SK-N-SH treated with all-trans-retinoic acid at 6 μM for 48 hours (cell line): ENCODE results near the gene CUEDC2.

ENCODE experiments used
- ATAC-seq: fragments of 200-7000 bp; cut with Tn5 transposase; 3 replicates; pipeline ENCODE4 v1.9.1; 2020; ENCODE audit warnings: mild to moderate bottlenecking, moderate library complexity
- ARNTL ChIP-seq: fragments of 450-650 bp; formaldehyde crosslinking; IDR thresholded peaks from 2 replicates; pipeline ENCODE4 v1.5.0; 2020; ENCODE audit warnings: low read depth, mild to moderate bottlenecking, moderate library complexity, borderline replicate concordance
- BACH2 ChIP-seq: fragments of 250-450 bp; sonication (Bioruptor Pico); IDR thresholded peaks from 2 replicates; pipeline ENCODE4 v1.9.0; 2021; ENCODE audit warnings: mild to moderate bottlenecking, borderline replicate concordance
- CSDC2 ChIP-seq: fragments of 250-450 bp; sonication (Bioruptor Pico); IDR thresholded peaks from 2 replicates; pipeline ENCODE4 v1.5.0; 2020; ENCODE audit warnings: mild to moderate bottlenecking, moderate library complexity
- GLIS3 ChIP-seq: fragments of 250-450 bp; sonication (Bioruptor Pico); IDR thresholded peaks from 2 replicates; pipeline ENCODE4 v1.5.0; 2020; ENCODE audit warnings: mild to moderate bottlenecking, moderate library complexity
- ISL1 ChIP-seq: fragments of 250-450 bp; sonication (Bioruptor Pico); IDR thresholded peaks from 2 replicates; pipeline ENCODE4 v2.1.2; 2022; ENCODE audit warnings: mild to moderate bottlenecking, moderate library complexity
- OSR1 ChIP-seq: fragments of 250-450 bp; sonication (Bioruptor Pico); IDR thresholded peaks from 2 replicates; pipeline ENCODE4 v1.8.0; 2022; ENCODE audit warnings: moderate library complexity, mild to moderate bottlenecking, inconsistent platforms
- SNAI2 ChIP-seq: fragments of 250-450 bp; sonication (Bioruptor Pico); IDR thresholded peaks from 2 replicates; pipeline ENCODE4 v1.5.0; 2020; ENCODE audit warnings: mild to moderate bottlenecking, moderate library complexity
- TCF4 ChIP-seq: fragments of 250-450 bp; sonication (Bioruptor Pico); IDR thresholded peaks from 2 replicates; pipeline ENCODE4 v1.8.0; 2021; ENCODE audit warnings: mild to moderate bottlenecking, moderate library complexity, borderline replicate concordance
- TOX ChIP-seq: fragments of 250-450 bp; sonication (Bioruptor Pico); IDR thresholded peaks from 2 replicates; pipeline ENCODE4 v1.8.0; 2021; ENCODE audit warnings: mild to moderate bottlenecking, moderate library complexity, borderline replicate concordance
- ZFP3 ChIP-seq: fragments of 250-450 bp; sonication (Bioruptor Pico); IDR thresholded peaks from 2 replicates; pipeline ENCODE4 v1.5.0; 2020; ENCODE audit warnings: mild to moderate bottlenecking, moderate library complexity
- ZNF565 ChIP-seq: fragments of 450-650 bp; formaldehyde crosslinking; conservative IDR thresholded peaks from 2 replicates; pipeline ENCODE4 v1.5.0; 2020; ENCODE audit warnings: low read depth, mild to moderate bottlenecking, moderate library complexity
- ZNF70 ChIP-seq: fragments of 450-650 bp; formaldehyde crosslinking; IDR thresholded peaks from 2 replicates; pipeline ENCODE4 v1.5.0; 2020; ENCODE audit warnings: mild to moderate bottlenecking, moderate library complexity
- TF ChIP-seq, protein P1 (sequence below): fragments of 250-450 bp; sonication (Bioruptor Pico); IDR thresholded peaks from 2 replicates; pipeline ENCODE4 v1.8.0; 2021; ENCODE audit warnings: low read depth, mild to moderate bottlenecking, moderate library complexity, borderline replicate concordance
- TF ChIP-seq, protein P2 (sequence below): fragments of 250-450 bp; sonication (Bioruptor Pico); IDR thresholded peaks from 2 replicates; pipeline ENCODE4 v1.5.0; 2020; ENCODE audit warnings: mild to moderate bottlenecking, moderate library complexity
- TF ChIP-seq, protein P3 (sequence below): fragments of 250-450 bp; sonication (Bioruptor Pico); IDR thresholded peaks from 2 replicates; pipeline ENCODE4 v1.5.1; 2021; ENCODE audit warnings: mild to moderate bottlenecking, moderate library complexity
- TF ChIP-seq, protein P4 (sequence below): fragments of 250-450 bp; sonication (Bioruptor Pico); IDR thresholded peaks from 2 replicates; pipeline ENCODE4 v1.5.1; 2020; ENCODE audit warnings: low read depth, mild to moderate bottlenecking, moderate library complexity
- TF ChIP-seq, protein P5 (sequence below): fragments of 250-450 bp; sonication (Bioruptor Pico); IDR thresholded peaks from 2 replicates; pipeline ENCODE4 v1.8.0; 2020; ENCODE audit warnings: mild to moderate bottlenecking, moderate library complexity, borderline replicate concordance

CUEDC2 gene

DNA sequence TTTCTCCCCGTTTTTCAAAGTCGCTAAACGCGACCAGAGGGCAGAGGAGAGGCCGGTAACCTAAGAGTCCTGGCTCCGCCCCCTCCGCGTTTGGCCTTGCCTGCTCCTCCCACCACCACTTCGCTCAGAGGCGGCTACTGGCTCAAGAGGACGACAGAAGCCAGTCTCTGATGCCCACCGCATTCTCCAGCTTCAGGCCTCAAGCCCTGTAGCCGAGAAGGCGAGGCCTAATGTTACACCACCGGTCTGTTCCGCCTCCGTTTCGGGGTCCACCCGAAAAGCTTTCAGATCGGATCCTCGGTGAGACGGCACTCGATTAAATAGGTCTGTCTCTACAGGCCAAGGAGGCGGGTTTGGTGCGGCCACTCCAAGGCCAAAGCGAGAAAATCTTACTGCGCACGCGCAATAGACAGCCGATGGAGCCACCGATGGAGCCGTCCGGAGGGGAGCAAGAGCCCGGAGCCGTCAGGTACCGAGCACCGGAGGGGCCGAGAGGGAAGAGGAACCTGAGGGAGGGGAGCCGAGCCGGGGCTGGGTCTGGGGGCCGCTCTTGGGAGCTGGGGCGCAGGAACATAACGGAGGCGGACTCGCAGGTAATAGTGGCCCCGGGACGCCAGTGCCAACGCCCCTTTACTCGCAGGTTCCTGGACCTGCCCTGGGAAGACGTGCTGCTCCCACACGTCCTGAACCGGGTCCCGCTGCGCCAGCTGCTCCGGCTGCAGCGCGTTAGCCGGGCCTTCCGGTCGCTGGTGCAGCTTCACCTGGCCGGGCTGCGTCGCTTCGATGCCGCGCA is 11.5 kb downstream of the CUEDC2 start, which contains the start of gene FBXL15:
TSS of gene FBXL15 (plus strand) at position 123 of the 793 bp plus-strand sequence. CDS start at position 417, 294 bp downstream.
- peak; percentile 85 for ATAC-seq
- TF ChIP-seq TOX (CRISPR knock-in tag) (no peak), ZFP3 (CRISPR knock-in tag) (peak; percentile 97)
- TF ChIP-seq, all 23 proteins: peak for 1

DNA sequence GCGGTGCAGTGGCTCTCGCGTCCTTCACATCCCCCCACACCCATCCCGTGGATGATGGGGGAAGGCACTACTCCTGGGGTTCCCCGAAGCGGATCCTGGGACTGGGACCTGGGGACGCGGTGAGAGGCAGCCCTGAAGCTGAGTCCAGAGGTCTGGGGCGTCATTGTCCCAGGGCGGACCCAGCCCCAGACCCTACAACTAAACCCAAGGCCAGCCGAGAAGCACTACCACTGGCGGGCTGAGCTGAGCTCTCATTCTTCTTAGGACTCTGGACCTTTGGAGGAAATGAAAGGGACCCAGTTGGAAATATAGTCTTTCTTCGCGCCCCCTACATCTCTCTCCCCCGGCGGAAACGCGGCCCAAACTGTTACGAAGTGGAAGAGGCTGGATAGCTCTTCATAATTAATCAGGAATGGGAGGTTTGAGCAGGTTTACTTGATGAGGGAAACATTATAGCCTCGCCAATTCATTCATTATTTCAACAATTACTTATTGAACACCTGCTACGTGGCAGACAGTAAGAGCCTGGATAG is 12.1 kb downstream of the CUEDC2 start:
- ATAC-seq, result peak; percentile 2

DNA sequence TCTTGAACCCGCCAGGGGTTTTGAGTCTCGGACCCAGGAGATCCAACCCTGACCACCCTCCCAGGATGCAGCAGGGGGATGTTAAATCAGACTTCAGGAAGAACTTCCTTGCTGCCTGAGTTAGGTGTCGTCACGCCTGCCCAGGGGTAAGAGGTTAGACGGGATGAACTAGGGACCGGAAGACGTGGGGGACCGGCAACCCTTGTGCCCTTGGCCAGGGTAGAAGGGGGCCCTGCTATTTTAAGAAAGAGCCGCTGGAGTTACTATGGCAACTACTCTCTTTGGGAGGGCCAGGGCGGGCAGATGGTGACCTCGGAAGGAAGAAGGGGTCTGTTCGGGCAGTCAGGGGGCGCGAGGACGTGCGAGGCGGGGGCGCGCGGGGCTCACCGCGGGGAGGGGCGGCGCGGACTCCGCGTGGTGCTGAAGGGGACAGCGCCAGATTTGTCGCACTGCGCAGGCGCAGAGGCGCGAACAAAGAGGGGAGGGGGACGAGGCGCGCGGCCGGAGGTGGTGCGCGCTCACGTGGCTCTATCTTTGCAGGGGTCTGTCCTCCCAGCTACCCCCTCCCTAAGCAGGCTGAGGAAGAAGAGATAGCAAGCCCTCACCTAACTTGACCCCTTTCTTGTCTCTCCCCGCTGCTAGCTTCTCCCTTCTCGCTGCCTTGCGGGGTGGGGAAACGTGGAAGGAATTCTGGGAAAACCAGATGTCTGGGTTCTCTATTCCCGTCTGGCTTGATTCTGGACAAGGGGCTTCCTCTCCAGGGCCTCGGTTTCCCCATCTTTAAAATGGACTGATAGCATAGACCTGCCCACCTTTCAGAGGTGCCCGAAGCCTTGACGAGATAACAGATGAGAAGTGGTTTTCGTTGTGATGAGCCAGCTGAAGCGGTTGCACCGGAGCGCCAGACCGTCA is 12.8 kb downstream of the CUEDC2 start:
- no peak for ATAC-seq
- TF ChIP-seq TCF4 (CRISPR knock-in tag) (peak; percentile 19; the same call in 1 of the 2 replicates), CSDC2 (CRISPR knock-in tag) (peak; percentile 82; the same call in 1 of the 2 replicates), ARNTL (CRISPR knock-in tag) (no peak)

More for the DNA sequence above, 12.1 kb downstream of the CUEDC2 start:
- TF ChIP-seq, protein P1, sequence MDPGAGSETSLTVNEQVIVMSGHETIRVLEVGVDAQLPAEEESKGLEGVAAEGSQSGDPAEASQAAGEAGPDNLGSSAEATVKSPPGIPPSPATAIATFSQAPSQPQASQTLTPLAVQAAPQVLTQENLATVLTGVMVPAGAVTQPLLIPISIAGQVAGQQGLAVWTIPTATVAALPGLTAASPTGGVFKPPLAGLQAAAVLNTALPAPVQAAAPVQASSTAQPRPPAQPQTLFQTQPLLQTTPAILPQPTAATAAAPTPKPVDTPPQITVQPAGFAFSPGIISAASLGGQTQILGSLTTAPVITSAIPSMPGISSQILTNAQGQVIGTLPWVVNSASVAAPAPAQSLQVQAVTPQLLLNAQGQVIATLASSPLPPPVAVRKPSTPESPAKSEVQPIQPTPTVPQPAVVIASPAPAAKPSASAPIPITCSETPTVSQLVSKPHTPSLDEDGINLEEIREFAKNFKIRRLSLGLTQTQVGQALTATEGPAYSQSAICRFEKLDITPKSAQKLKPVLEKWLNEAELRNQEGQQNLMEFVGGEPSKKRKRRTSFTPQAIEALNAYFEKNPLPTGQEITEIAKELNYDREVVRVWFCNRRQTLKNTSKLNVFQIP (CRISPR knock-in tag), result no peak
- TF ChIP-seq SNAI2 (CRISPR knock-in tag) (no peak), TOX (CRISPR knock-in tag) (no peak), OSR1 (no peak), GLIS3 (CRISPR knock-in tag) (no peak), TCF4 (CRISPR knock-in tag) (no peak), ZNF70 (CRISPR knock-in tag) (no peak), BACH2 (CRISPR knock-in tag) (no peak), ISL1 (CRISPR knock-in tag) (no peak), ZFP3 (CRISPR knock-in tag) (no peak), ZNF565 (CRISPR knock-in tag) (no peak)
- TF ChIP-seq, protein P2, sequence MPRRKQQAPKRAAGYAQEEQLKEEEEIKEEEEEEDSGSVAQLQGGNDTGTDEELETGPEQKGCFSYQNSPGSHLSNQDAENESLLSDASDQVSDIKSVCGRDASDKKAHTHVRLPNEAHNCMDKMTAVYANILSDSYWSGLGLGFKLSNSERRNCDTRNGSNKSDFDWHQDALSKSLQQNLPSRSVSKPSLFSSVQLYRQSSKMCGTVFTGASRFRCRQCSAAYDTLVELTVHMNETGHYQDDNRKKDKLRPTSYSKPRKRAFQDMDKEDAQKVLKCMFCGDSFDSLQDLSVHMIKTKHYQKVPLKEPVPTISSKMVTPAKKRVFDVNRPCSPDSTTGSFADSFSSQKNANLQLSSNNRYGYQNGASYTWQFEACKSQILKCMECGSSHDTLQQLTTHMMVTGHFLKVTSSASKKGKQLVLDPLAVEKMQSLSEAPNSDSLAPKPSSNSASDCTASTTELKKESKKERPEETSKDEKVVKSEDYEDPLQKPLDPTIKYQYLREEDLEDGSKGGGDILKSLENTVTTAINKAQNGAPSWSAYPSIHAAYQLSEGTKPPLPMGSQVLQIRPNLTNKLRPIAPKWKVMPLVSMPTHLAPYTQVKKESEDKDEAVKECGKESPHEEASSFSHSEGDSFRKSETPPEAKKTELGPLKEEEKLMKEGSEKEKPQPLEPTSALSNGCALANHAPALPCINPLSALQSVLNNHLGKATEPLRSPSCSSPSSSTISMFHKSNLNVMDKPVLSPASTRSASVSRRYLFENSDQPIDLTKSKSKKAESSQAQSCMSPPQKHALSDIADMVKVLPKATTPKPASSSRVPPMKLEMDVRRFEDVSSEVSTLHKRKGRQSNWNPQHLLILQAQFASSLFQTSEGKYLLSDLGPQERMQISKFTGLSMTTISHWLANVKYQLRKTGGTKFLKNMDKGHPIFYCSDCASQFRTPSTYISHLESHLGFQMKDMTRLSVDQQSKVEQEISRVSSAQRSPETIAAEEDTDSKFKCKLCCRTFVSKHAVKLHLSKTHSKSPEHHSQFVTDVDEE, result no peak
- TF ChIP-seq, protein P3, sequence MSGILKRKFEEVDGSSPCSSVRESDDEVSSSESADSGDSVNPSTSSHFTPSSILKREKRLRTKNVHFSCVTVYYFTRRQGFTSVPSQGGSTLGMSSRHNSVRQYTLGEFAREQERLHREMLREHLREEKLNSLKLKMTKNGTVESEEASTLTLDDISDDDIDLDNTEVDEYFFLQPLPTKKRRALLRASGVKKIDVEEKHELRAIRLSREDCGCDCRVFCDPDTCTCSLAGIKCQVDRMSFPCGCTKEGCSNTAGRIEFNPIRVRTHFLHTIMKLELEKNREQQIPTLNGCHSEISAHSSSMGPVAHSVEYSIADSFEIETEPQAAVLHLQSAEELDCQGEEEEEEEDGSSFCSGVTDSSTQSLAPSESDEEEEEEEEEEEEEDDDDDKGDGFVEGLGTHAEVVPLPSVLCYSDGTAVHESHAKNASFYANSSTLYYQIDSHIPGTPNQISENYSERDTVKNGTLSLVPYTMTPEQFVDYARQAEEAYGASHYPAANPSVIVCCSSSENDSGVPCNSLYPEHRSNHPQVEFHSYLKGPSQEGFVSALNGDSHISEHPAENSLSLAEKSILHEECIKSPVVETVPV (CRISPR knock-in tag), result no peak
- TF ChIP-seq, protein P4, sequence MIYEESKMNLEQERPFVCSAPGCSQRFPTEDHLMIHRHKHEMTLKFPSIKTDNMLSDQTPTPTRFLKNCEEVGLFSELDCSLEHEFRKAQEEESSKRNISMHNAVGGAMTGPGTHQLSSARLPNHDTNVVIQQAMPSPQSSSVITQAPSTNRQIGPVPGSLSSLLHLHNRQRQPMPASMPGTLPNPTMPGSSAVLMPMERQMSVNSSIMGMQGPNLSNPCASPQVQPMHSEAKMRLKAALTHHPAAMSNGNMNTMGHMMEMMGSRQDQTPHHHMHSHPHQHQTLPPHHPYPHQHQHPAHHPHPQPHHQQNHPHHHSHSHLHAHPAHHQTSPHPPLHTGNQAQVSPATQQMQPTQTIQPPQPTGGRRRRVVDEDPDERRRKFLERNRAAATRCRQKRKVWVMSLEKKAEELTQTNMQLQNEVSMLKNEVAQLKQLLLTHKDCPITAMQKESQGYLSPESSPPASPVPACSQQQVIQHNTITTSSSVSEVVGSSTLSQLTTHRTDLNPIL (CRISPR knock-in tag), result no peak

DNA sequence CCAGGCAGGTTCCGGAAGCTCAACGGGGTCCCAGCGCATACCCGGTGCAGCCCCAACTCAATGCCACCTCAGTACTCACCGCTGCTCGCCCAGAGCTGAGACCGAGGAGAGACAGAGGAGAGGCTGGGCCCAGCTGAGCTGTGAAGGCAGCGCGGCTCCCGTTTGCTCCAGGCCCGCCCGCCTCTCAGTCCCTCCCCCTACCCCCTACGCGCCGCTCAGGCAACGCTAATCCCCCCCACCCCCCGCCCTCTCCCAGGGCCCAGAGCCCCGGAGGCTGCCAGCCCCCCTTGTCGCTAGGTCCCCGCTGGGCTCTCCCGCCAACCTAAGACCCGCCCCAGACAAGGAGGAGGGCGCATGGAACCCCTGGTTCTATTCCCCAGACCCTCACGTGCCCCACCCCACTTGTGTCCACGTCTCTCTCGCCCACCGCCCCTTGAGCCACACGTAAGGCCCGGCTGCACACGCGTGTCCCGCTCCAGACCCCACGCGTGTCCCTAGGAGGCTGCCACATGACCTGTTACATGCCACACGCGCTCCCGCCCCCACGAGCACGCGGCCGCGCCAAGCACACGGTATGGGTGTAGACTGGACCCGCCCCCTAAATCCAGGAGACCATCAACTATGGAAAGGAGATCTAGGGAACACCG is 13.6 kb downstream of the CUEDC2 start, which contains the start of gene PSD:
TSS of gene PSD (minus strand) at position 164 of the 647 bp plus-strand sequence. CDS start 1,747 bp downstream, outside the sequence.
- ATAC-seq, result no peak
- TF ChIP-seq, protein P4 (CRISPR knock-in tag), result no peak
- TF ChIP-seq, protein P5, sequence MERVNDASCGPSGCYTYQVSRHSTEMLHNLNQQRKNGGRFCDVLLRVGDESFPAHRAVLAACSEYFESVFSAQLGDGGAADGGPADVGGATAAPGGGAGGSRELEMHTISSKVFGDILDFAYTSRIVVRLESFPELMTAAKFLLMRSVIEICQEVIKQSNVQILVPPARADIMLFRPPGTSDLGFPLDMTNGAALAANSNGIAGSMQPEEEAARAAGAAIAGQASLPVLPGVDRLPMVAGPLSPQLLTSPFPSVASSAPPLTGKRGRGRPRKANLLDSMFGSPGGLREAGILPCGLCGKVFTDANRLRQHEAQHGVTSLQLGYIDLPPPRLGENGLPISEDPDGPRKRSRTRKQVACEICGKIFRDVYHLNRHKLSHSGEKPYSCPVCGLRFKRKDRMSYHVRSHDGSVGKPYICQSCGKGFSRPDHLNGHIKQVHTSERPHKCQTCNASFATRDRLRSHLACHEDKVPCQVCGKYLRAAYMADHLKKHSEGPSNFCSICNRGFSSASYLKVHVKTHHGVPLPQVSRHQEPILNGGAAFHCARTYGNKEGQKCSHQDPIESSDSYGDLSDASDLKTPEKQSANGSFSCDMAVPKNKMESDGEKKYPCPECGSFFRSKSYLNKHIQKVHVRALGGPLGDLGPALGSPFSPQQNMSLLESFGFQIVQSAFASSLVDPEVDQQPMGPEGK (CRISPR knock-in tag), result no peak
- TF ChIP-seq ZNF70 (CRISPR knock-in tag) (no peak), GLIS3 (CRISPR knock-in tag) (no peak), SNAI2 (CRISPR knock-in tag) (no peak)
- TF ChIP-seq, protein P2, result no peak
